Natural killer cell treated with Interleukin-12 subunit alpha and Interleukin-12 subunit beta and Interleukin-15 and Interleukin-18, amount 100 ng/mL, for 72 hours (primary cell): ENCODE data around the gene PKDREJ. TPM values are rescaled to one million over a fixed set of nuclear protein-coding genes. Genes with fewer than 3 reads are reported as not detected.

ENCODE experiments used
- ATAC-seq, 2 donors: fragments of 150-1000 bp; cut with Tn5 transposase in 1 of 2; sonication (Bioruptor Pico), chemical (Tn5 transposase) in 1 of 2; 2 replicates each; pipeline ENCODE4 v1.10.0; 2021
- DNase-seq: peaks from one replicate; pipeline ENCODE4 v3.0.0; 2022; ENCODE audit warnings: low spot score
- H3K27ac Mint-ChIP-seq, 2 donors: 1 replicate in 1 of 2; 2 replicates in 1 of 2; pipeline ENCODE4 v1.8.0; 2022; ENCODE audit warnings: mixed read lengths in 2 of 2, mild to moderate bottlenecking in 1 of 2, moderate library complexity in 1 of 2
- H3K27me3 Mint-ChIP-seq, 2 donors: 1 replicate in 1 of 2; 2 replicates in 1 of 2; pipeline ENCODE4 v1.8.0; 2022; ENCODE audit warnings: mixed read lengths in 2 of 2
- H3K36me3 Mint-ChIP-seq: one replicate; pipeline ENCODE4 v1.8.0; 2022; ENCODE audit warnings: mixed read lengths
- H3K4me1 Mint-ChIP-seq, 2 donors: 1 replicate in 1 of 2; 2 replicates in 1 of 2; pipeline ENCODE4 v1.8.0; 2022; ENCODE audit warnings: low read depth in 2 of 2, mixed read lengths in 2 of 2, mild to moderate bottlenecking in 1 of 2
- H3K4me3 Mint-ChIP-seq: one replicate; pipeline ENCODE4 v1.8.0; 2022; ENCODE audit warnings: mixed read lengths
- H3K9me3 Mint-ChIP-seq: 2 replicates; pipeline ENCODE4 v1.8.0; 2022; ENCODE audit warnings: mixed read lengths
- total RNA-seq, 2 donors: library from RNA; stranded (reverse); gene quantifications; one replicate each; pipeline ENCODE4 v1.2.3, GENCODE V29; 2022

Gene PKDREJ
- total RNA-seq, 2 donors from 2014 or later: 0.07 TPM; not detected in 1

DNA sequence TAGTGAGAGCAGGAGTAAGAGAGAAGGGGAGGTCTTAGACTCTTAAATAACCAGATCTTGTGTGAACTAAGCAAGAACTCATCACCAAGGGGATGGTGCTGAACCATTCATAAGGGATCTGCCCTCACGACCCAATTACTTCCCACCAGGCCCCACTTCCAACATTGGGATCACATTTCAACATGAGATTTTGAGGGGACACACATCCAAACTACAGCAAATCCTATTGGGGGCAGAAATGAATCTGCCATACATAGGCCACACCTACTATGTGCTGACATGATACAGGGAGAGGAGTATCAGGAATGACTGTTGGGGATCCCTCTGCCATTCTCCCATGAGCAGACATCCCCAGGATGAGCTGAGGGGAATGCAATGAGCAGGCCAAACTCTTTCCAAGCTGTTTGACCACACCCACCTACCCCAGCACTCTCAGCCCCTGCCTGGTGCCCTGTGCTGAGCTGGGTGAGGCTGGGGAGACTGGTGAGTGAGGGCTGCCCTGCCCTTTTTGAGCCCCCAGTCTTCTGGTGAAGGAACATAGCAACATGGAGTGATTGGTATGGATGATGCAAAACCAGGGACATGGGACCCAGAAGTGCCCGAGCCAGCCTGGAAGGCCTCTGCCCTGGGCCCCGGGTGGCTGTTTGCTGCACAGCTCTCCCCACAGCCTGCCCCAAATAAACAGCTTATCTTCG, 32.3 kb upstream of the PKDREJ start:
- peak overlapping the region; percentile 97 for H3K4me3 Mint-ChIP-seq
- H3K36me3 Mint-ChIP-seq: peaks cover 25% of the 10 kb centered on the region
- no peaks in the 10 kb centered on the region for H3K27me3 Mint-ChIP-seq
- no peaks in the 10 kb centered on the region for H3K9me3 Mint-ChIP-seq
- DNase-seq (no peak), ATAC-seq (no peak)
- H3K27ac Mint-ChIP-seq: peak overlapping the region; percentile 97 to 100
- H3K4me1 Mint-ChIP-seq: peaks cover 60 to 61% of the 10 kb centered on the region in 2 donors

DNA sequence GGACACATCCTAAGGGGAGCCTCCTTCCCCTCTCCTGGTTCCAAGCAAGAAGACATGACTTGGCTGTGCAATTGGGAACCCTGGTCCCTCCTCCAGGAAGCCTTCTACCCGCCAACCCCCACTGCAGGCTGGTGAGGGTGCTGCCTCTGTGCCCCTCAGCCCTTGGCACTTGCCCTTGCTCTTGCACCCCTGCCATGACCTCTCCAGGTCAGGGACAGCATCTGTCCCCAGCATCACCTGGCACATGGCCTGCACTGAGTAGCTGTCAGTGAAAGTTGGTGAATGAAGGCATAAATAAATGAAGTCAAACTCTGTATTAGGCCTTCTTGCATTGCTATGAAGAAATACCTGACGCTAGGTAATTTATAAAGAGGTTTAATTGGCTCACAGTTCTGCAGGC, 31.6 kb upstream of the PKDREJ start:
- H3K27me3 Mint-ChIP-seq: no peaks in the 10 kb centered on the region
- H3K27ac Mint-ChIP-seq: peak overlapping the region; percentile 97 to 100
- peak overlapping the region; percentile 97 for H3K4me3 Mint-ChIP-seq
- H3K36me3 Mint-ChIP-seq: peaks cover 24% of the 10 kb centered on the region
- ATAC-seq: no peak
- H3K4me1 Mint-ChIP-seq: peaks cover 65 to 67% of the 10 kb centered on the region in 2 donors
- DNase-seq: no peak
- H3K9me3 Mint-ChIP-seq: no peaks in the 10 kb centered on the region

DNA sequence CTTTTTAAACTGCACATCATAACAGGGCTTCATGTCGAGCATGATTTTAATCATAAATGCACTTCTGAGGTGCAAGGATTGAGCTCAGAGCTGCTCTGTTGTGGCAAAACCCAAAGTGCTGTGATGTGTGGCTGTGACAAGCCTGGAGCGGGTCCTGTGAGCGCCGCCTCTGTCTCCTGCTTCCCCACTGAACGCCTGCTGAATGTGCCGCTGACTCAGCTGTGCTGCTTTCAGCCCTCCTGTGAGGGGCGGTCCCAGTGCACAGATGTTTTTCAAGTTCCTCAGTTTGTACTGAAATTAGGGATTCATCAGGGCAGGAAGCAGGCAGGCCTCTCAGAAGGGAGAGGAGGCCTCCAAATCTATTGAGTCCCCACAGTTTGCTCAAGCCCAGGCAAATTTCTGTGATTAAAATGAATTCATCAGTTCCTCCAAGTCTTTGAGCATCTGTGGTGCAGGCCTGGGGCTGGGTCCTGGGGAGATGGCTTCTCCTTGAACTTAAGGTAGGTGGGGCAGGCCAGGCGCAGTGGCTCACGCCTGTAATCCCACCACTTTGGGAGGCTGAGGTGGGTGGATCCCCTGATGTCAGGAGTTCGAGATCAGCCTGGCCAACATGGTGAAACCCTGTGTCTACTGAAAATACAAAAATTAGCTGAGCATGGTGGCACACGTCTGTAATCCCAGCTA, 30.6 kb upstream of the PKDREJ start:
- H3K36me3 Mint-ChIP-seq: peaks cover 14% of the 10 kb centered on the region
- ATAC-seq (no peak), DNase-seq (no peak)
- peaks cover 63 to 68% of the 10 kb centered on the region in 2 donors for H3K4me1 Mint-ChIP-seq
- no peaks in the 10 kb centered on the region for H3K27me3 Mint-ChIP-seq
- peak overlapping the region; percentile 85 to 90 for H3K27ac Mint-ChIP-seq
- H3K4me3 Mint-ChIP-seq: peak overlapping the region; percentile 15
- H3K9me3 Mint-ChIP-seq: no peaks in the 10 kb centered on the region

DNA sequence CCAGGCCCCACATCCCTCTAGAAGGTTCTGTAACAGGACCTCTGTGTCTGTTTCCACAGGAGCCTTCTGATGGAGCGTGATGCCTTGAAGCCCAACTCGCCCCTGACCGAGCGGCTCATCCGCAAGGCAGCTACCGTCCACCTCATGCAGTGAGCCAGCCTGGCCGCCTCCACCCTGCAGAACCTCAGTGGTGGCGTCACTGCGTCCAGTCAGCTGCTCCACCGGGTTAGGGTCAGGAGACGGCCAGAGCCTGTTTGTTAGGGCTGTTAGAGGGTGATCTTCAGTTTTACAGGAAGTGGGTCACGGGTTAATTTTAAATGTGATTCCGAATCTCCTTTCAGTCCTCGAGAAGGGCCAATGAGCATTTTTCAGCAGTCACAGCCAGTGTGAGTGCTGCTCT, 29.6 kb upstream of the PKDREJ start:
- peaks cover 67 to 74% of the 10 kb centered on the region in 2 donors for H3K4me1 Mint-ChIP-seq
- no peak for ATAC-seq
- no peak overlapping the region for H3K4me3 Mint-ChIP-seq
- H3K36me3 Mint-ChIP-seq: peaks cover 11% of the 10 kb centered on the region
- peak overlapping the region; percentile 85 to 90 for H3K27ac Mint-ChIP-seq
- no peak for DNase-seq
- no peaks in the 10 kb centered on the region for H3K9me3 Mint-ChIP-seq
- H3K27me3 Mint-ChIP-seq: no peaks in the 10 kb centered on the region

DNA sequence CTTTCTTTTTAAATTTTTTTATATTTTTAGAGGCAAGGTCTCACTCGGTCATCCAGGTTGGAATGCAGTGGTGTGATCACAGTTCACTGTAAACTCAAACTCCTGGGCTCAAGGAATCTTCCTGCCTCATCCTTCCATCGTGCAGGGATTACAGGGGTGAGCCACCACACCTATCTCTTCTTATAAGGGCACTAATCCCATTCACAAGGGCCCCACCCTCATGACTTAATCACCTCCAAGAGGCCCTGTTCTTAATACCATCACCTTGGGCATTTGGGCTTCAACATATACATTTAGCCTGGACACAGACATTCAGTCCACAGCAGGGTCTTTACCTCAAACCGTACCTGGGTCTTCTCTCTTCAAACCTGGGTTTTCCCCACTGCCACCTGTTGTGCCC, 29.0 kb upstream of the PKDREJ start:
- Mint-ChIP-seq H3K36me3 (peaks cover 6% of the 10 kb centered on the region), H3K9me3 (no peaks in the 10 kb centered on the region), H3K27ac (peak overlapping the region; percentile 85 to 90), H3K4me3 (no peak overlapping the region), H3K4me1 (peaks cover 67 to 74% of the 10 kb centered on the region in 2 donors), H3K27me3 (no peaks in the 10 kb centered on the region)
- DNase-seq: no peak
- no peak for ATAC-seq

DNA sequence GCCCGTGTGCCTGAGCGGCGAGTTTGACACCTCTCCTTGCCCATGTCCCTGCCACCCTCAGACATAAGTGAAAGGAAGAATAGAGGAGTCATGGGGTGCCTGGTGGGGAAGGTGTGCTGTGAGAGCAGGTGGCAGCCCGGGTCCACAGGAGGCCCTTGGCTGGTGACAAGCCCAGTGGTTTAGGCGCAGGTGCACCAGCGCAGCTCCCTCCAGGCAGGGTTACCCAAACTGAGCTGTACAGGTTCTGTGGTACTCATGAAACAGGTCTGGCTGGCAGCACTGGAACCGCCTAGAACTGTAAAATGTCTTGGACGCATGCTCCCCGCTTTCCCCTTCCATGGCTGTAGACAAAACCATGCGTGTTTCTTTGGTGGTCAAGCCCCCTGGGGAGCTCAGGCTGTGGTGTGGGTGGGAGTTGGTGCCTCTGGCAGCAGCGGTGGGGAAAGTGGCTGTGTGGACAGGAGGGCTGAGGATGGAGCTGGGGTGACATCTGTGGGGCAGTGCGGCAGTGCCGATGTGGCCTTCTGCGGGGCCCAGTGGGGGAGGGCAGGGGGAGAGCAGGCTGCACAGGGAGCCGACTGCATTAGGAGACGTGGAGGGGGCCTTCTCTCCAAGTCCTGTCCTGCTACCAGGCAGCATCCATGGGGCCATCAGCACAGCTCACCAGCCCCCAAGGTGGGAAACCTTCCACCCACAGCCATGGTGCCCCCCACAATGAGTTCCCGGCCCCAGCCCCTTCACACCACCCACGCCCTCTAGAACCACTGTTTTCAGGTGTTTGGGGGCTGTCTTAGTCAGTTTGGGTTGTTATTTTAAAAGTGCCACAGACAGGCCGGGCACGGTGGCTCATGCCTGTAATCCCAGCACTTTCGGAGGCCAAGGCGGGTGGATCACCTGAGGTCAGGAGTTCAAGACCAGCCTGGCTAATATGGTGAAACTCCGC, 28.0 kb upstream of the PKDREJ start:
- H3K27me3 Mint-ChIP-seq: no peaks in the 10 kb centered on the region
- DNase-seq (no peak), ATAC-seq (no peak)
- peak overlapping the region; percentile 78 for H3K4me3 Mint-ChIP-seq
- H3K27ac Mint-ChIP-seq: peak overlapping the region; percentile 99
- no peaks in the 10 kb centered on the region for H3K9me3 Mint-ChIP-seq
- H3K36me3 Mint-ChIP-seq: peaks cover 7% of the 10 kb centered on the region
- H3K4me1 Mint-ChIP-seq: peaks cover 66 to 75% of the 10 kb centered on the region in 2 donors

DNA sequence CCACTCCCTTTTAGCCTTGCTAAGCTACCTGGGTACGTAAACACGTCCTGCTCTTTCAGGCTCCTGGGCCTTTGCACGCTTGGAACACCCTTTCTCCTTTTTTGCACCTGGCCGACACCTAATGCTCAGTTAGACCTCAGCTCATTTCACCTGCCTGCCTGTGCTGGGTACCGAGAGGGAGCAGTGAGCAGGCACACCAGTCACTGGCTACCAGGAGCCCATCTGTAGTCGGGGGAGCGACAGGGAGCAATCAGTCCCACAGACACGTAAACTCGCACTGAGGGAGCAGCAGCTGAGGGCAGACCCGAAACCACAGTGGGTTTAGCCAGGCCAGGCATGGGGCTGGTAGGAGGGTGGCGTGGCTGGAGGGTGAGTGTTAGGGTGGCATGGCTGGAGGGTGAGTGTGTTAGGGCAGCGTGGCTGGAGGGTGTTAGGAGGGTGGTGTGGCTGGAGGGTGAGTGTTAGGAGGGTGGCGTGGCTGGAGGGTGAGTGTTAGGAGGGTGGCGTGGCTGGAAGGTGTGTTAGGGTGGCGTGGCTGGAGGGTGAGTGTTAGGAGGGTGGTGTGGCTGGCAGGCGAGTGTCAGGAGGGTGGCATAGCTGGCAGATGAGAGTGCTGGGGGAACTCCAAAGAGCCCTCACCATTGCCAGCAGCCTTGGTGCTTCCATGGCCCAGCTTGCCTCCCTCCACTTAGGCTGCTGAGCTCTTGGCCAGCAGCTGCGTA, 27.1 kb upstream of the PKDREJ start:
- Mint-ChIP-seq H3K36me3 (peaks cover 11% of the 10 kb centered on the region), H3K9me3 (no peaks in the 10 kb centered on the region), H3K27me3 (no peaks in the 10 kb centered on the region), H3K27ac (peak overlapping the region; percentile 99), H3K4me1 (peaks cover 61 to 71% of the 10 kb centered on the region in 2 donors), H3K4me3 (peak overlapping the region; percentile 78)
- peak; percentile 37 to 62 for ATAC-seq
- no peak for DNase-seq

DNA sequence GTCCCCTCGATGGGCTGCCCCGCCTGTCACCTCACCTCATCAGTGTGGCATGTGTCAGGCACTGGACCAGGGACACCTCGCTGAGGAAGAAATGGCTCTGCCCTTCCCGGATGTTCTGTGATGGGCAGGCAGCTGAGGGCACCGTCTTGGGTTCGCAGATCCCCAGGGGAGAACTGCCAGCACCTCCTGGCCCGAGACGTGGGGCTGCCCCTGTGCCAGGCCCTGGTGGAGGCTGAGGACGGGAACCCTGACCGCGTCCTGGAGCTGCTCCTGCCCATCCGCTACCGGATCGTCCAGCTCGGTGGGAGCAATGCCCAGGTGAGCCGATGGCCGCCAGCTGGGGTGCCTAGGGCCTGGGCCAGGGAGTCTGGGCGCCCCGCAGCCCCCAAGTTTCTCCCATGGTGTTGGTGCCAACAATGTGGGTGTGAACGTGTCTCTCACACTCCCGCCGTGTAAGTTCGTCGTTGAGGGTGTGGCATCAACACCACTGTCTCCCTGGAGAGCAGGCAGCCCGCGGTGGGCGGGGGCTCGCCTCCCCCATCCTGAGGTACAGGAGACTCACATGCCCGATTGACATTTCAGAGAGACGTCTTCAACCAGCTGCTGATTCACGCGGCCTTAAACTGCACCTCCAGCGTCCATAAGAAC, 26.2 kb upstream of the PKDREJ start:
- H3K36me3 Mint-ChIP-seq: peaks cover 12% of the 10 kb centered on the region
- H3K4me1 Mint-ChIP-seq: peaks cover 55 to 66% of the 10 kb centered on the region in 2 donors
- no peaks in the 10 kb centered on the region for H3K27me3 Mint-ChIP-seq

DNA sequence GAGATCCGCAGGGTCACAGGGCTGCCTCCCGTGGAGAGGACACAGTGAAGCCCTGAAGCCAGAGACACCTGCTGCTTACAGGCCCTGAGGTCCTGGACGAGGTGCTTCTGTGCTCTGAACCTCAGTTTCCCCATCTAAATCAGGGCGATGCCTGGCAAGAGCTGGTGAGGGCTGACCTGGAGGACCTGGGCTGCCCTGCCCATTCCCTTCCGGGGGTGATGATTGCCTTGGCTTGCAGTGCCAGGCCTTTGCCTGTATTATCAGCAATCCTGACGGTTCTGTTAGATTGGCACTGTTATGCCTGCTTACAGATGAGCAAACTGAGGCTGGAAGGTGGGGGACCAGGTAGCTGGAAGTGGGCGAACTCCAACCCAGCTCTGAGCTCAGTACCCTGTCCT, 25.7 kb upstream of the PKDREJ start:
- Mint-ChIP-seq H3K4me1 (peaks cover 60 to 68% of the 10 kb centered on the region in 2 donors), H3K36me3 (peaks cover 17% of the 10 kb centered on the region), H3K27ac (peak overlapping the region; percentile 99), H3K27me3 (no peaks in the 10 kb centered on the region), H3K4me3 (peak overlapping the region; percentile 93), H3K9me3 (no peaks in the 10 kb centered on the region)
- peak in 1 of 2 donors; percentile 1 for ATAC-seq
- DNase-seq: no peak

More for the DNA sequence above, 26.2 kb upstream of the PKDREJ start:
- peak overlapping the region; percentile 99 for H3K27ac Mint-ChIP-seq
- H3K4me3 Mint-ChIP-seq: peak overlapping the region; percentile 93
- DNase-seq: no peak
- no peaks in the 10 kb centered on the region for H3K9me3 Mint-ChIP-seq
- ATAC-seq: peak in 1 of 2 donors; percentile 10

DNA sequence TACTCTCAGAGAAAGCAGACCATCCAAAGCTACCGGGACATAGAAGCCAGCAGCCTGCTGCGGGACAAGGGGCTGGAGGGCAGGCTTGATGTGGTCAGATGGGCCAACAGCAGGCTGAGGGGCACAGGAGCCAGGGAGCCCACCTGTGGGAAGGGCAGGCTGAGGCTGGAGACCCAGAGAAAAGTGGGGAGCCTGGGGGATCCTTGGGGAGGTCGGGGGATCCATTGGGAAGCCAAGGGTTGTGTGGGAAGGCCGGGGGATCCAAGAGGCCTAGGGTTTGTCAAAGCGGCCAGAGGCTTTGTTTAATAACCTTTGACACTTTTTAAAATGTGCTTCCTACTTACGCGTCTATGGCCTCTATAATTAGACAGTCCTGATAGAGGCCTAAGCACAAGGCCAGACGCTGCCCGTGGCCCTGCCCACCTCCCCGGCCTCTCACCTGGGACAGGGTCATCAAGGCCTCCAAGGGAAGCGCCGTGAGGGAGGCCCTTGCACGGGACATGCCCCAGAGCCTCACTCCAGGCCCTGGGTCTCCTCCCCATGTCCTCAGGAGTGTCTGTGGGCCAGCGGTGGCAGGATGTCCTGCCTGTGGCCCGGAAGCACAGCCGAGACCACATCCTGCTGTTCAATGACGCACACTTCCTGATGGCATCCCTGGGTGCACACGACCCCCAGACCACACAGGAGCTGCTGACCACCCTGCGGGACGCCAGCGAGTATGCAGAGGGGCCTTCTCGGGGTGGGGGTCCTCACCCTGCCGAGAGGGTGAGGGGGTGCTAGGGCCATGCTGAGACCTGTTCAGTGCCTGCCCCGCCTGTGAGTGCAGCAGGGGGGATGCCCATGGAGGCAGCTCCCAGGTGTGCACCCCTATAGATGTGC, 25.0 kb upstream of the PKDREJ start:
- Mint-ChIP-seq H3K36me3 (peaks cover 18% of the 10 kb centered on the region), H3K9me3 (no peaks in the 10 kb centered on the region), H3K27ac (peak overlapping the region; percentile 99), H3K4me3 (peak overlapping the region; percentile 93), H3K4me1 (peaks cover 55 to 62% of the 10 kb centered on the region in 2 donors), H3K27me3 (no peaks in the 10 kb centered on the region)
- ATAC-seq (peak; percentile 91 to 93), DNase-seq (peak; percentile 92)

DNA sequence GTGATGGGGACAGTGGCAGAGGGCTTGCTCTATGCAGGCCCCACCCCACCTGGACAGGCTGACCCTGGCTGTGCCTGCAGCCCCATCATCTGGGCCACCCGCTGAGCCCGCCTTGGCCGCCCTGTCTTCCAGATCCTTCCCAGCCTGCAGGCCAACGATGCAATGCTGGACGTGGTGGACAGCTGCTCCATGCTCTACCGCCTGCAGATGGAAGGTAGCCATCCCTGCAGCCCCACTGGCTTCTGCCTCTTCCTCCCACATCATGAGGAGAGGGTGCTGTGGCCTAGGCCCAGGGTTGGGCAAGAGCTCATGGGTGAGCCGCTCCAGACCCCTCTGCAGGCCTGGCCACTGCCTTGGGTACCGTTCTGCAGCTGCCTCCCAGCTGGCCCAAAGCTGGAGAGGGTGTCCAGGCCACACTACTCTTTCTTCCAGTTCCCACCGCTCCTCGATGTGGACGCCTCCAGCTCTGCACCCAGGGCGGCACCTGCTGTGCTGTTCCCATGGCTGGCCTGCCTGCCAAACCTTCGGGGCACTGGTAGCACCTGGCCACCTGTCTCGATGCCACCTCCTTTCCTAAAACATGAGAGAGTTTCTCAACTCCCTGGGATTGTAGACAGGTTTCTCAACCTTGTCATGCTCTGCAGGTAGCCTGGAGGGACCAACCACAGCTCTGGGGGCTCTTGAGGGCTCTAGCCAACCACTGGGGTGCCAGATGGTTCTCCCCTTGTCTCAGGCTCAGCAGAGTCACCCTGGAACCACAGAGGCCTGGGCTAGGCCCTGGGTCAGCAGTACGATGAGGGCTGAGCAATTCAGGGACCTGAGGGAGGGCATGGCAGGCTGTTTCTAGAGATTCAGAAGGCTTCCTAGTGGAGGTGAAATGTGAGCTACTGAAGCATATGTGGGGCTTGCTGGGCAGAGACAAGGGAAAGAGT, 24.1 kb upstream of the PKDREJ start:
- Mint-ChIP-seq H3K36me3 (peaks cover 14% of the 10 kb centered on the region), H3K27ac (peak overlapping the region; percentile 99), H3K27me3 (no peaks in the 10 kb centered on the region), H3K9me3 (no peaks in the 10 kb centered on the region), H3K4me3 (peak overlapping the region; percentile 93), H3K4me1 (peaks cover 50 to 57% of the 10 kb centered on the region in 2 donors)
- DNase-seq: no peak
- ATAC-seq: no peak
